ENCODE data around the gene ZNF768.
"Not testable (repeated sequence)": the region's sequence is repeated elsewhere in the genome, so short reads cannot be mapped to it uniquely, and the experiment has no call there.

The ZNF768 gene

GRCh38 chr16:30532285-30533145, 6.1 kb upstream of the ZNF768 start:
- no peak for DNase-seq

- DNase-seq = no peak
Measured at GRCh38 chr16:30530163-30531037, 4.0 kb upstream of the ZNF768 start.

DNA sequence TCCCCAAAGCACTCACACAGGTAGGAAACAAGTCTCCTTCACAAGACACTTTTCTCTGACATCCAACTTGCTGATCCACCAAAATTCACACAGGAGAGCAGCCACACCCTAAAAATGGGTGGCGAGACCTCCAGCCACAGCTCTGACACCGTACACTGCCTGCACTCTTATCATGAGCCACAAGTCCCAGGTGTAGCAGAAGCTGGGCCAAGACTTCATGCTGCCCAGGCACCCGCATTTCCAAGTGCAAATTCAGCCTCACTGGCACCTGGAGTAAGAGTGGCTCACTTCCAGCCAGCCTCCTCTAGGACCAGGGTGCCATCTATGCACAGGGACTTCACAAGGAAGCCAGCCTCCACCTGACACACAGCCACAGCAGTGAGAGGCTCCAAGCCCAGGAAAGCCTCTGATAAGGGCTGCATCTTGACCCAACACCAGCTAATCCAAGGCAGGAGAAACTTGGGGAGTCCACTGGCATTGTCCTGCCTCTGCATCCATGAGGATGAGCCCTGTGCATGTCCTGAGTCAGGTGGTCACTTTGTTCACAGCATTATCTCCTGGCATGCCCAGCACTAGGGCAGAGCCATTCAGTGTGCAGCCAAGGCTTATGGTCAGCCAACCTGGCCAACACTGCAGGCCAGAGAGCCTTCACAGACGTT, 2.6 kb upstream of the ZNF768 start:
- no peak for DNase-seq

DNA sequence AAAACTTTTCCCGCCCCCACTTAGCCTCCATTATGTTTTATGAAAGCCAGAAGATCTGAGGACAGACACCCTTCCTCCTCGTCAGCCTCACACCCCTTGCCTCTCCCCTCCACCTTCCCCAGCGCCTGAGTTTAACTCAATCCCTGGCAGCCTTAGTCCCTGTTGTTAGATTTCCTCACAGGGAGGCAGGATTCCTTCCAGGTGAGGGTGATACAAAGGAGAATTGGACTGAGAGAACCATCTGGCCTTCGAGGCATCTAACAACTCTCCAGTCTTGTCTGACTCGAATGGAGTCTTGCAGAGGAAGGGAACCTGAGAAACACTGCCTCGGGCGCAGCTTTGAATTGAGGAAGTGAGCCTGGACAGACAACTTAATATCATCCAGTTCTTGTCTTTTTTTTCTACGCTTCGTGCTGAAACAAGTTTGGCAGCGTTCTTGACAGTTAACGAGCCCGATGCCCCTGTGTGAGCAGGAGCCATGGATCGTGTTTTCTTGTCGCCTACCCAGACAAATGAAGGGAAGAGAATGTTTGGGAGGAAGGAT, 1.3 kb upstream of the ZNF768 start:
- DNase-seq = no peak

GRCh38 chr16:30526823-30527634, 663 bp upstream of the ZNF768 start:
- peak; percentile 82 for DNase-seq

DNA sequence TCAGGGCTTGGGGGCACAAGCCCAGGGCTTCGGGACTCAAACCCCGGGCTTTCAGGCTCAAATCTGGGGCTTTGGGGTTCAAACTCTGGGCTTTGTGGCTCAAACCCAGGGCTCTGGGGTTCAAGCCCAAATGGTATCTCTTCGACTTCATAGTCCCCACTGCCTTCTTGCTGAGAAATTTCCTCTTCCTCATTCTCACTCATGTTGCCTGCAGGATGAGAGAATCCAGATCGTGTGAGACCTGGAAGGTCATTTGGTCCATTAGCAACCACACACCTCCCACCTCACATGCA, 576 bp downstream of the ZNF768 start:
- DNase-seq = no peak

DNA sequence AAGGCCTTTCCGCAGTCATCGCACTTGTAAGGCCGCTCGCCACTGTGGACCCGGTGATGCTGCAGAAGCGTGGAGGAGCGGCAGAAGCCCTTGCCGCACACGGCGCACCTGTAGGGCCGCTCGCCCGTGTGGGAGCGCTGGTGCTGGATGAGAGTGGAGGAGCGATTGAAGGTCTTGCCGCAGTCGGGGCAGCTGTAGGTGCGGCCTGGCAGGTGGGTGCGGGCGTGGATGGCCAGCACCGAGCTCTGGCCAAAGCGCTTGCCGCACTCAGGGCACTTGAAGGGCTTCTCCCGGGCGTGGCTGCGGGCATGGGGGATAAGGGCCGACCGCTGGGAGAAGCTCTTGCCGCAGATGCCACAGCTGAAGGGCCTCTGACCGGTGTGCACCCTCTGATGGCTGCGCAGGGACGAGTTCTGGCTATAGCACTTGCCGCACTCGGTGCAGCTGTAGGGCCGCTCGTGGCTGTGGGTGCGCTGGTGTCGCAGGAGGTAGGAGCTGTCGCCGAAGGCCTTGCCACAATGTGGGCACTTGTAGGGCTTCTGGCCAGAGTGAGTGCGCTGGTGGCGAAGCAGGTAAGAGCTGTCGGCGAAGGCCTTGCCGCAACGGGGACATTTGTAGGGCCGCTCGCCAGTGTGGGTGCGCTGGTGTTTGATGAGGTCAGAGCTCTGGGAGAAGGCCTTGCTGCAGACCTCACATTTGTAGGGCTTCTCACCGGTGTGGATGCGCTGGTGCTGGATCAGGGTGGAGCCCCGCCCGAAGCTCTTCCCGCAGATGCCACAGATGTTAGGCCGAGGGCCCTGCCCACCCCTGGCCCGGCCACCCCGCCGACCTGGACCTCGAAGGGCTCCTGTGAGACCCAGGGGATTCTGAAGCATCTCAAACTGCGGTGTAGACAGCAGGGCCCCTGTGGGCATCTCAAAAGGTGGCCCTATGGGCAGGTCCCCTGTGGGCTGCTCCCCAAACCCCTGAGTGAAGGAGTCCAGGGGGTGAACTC, 1.5 kb downstream of the ZNF768 start:
- no peak for DNase-seq

- DNase-seq = no peak
Measured at GRCh38 chr16:30523768-30524574, 2.4 kb downstream of the ZNF768 start.

GRCh38 chr16:30522702-30523463, 3.5 kb downstream of the ZNF768 start:
- DNase-seq = not testable (repeated sequence)

- DNase-seq = no peak
Measured at GRCh38 chr16:30521873-30522641, 4.3 kb downstream of the ZNF768 start.

DNA sequence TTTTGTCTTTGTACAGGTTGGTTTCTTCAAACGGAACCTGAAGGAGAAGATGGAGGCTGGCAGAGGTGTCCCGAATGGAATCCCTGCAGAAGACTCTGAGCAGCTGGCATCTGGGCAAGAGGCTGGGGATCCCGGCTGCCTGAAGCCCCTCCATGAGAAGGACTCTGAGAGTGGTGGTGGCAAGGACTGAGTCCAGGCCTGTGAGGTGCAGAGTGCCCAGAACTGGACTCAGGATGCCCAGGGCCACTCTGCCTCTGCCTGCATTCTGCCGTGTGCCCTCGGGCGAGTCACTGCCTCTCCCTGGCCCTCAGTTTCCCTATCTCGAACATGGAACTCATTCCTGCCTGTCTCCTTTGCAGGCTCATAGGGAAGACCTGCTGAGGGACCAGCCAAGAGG, 4.9 kb downstream of the ZNF768 start:
- DNase-seq = no peak

DNA sequence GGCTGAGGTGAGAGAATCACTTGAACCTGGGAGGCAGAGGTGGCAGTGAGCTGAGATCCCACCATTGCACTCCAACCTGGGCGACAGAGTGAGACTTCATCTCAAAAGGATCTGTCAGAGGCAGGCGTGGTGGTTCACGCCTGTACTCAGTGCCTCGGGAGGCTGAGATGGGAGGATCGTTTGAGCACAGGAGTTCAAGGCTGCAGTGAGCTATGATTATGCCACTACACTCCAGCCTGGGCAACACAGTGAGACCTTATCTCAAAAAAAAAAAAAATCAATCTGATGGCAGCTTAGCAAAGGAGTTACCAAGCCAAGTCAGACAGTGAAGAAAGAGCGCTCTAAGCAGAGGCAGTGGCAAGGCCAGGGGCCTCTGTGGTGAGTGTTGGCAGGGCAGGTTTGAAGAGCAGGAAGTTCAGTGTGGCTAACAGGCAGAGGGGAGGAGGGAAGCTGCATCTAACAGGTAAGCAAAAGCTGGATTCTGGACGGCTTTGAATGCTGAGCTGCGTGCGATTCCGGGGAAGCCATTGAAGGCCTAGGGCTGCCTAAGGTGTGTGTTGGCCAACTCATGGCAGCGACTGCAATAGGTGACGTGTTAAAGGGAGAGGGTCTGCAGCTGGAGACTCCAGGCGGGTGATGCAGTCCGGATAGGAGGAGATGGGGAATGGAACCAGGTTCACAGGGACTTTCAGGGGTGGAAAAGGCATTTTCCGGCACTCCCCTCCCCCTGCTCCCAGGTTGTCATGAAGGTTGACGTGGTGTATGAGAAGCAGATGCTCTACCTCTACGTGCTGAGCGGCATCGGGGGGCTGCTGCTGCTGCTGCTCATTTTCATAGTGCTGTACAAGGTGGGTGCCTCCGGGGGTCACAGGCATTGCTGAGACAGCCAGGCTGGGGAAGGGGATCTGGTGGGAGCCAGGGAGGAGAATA, 7.0 kb downstream of the ZNF768 start:
- no peak for DNase-seq

GRCh38 chr16:30518552-30518951, 7.8 kb downstream of the ZNF768 start:
- no peak for DNase-seq

DNA sequence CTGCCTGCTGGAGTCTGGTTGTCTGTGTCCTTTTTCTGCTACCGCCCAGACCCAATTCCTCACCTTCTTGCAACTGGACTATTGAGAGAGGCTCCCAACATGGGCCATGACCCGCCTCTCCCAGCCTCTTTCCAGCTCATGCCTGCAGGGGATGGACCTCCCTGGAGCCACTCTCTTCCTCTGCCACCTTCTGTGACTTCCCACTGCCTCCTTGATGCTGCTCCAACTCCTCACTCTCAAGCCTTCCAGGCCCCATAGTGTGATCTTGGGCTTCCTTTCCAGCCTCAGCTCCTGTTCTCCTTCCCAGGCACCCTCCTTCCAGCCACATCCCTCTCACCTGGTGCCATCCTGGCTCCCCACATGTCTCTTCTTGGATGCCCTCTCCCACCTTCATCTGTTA, 11.1 kb downstream of the ZNF768 start:
- no peak for DNase-seq

DNA sequence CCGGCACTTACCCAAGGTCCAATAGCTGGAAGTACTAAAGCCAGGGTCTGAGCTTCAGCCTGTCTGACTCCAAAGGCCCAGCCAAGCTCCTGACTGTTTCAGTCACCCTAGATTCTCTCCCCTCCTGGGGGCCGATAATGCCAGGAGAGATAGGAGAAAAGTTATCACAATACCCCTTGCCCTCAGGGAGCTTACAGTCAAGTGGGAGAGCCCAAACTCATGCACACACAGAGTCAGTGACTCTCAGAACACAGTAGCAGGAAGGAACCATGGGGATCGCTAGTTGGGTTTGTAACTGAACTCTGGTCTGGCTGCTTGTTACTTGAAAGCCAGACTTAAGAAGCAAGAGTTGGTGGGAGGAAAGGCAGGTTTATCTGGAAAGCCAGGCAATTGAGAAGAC, 14.9 kb downstream of the ZNF768 start:
- no peak for DNase-seq

GRCh38 chr16:30510376-30510938, 15.9 kb downstream of the ZNF768 start:
- no peak for DNase-seq
